K562 (cell line): ENCODE results near the gene DR1. TPM values are rescaled to one million over a fixed set of nuclear protein-coding genes. Genes with fewer than 3 reads are reported as not detected.

Experiments used
- CC2D1A ChIP-seq: fragments of 450-650 bp; IDR thresholded peaks from 2 replicates; pipeline ENCODE4 v1.6.1; 2017; ENCODE audit warnings: mild to moderate bottlenecking
- CREM ChIP-seq: IDR thresholded peaks from 2 replicates; pipeline ENCODE4 v1.6.1; 2014; ENCODE audit warnings: antibody characterized with exemption, low read depth
- CTCFL ChIP-seq: IDR thresholded peaks from 2 replicates; pipeline ENCODE4 v1.6.1; 2011; ENCODE audit warnings: borderline replicate concordance, low read depth, mild to moderate bottlenecking, moderate library complexity, low read length; ENCODE audit not compliant: insufficient read depth, poor library complexity, severe bottlenecking
- HDAC1 ChIP-seq, 2 experiments: fragments of 450-650 bp; IDR thresholded peaks; 2 replicates each; pipeline ENCODE4 v1.6.1; 2016 to 2017; ENCODE audit warnings: inconsistent platforms in 1 of 2, mild to moderate bottlenecking in 1 of 2, moderate library complexity in 1 of 2
- JUN ChIP-seq, 2 experiments: sonication (generic) in 1 of 2; formaldehyde crosslinking in 1 of 2; IDR thresholded peaks; 2 replicates each; pipeline versions ENCODE4 v1.6.1 to v1.8.0; 2012 to 2022; ENCODE audit warnings: borderline replicate concordance in 2 of 2, mild to moderate bottlenecking in 2 of 2, improper control_type of control experiment in 1 of 2, low read depth in 1 of 2, low read length in 1 of 2, missing genetic modification reagents in 1 of 2
- MBD1 ChIP-seq: fragments of 250-450 bp; sonication (Bioruptor Pico); IDR thresholded peaks from 2 replicates; pipeline ENCODE4 v1.8.0; 2022; ENCODE audit warnings: inconsistent platforms
- NR1H2 ChIP-seq: sonication (generic); formaldehyde crosslinking; IDR thresholded peaks from 2 replicates; pipeline ENCODE4 v1.4.0; 2020; ENCODE audit warnings: mild to moderate bottlenecking, missing genetic modification reagents
- PHF8 ChIP-seq: fragments of 200-600 bp; sonication (generic); IDR thresholded peaks from 2 replicates; pipeline ENCODE4 v1.6.1; 2012; ENCODE audit warnings: mixed run types, mild to moderate bottlenecking, inconsistent platforms, low read length, moderate library complexity, borderline replicate concordance
- PKNOX1 ChIP-seq: fragments of 450-650 bp; IDR thresholded peaks from 2 replicates; pipeline ENCODE4 v1.6.1; 2016
- RB1 ChIP-seq: fragments of 450-650 bp; IDR thresholded peaks from 2 replicates; pipeline ENCODE4 v1.6.1; 2017; ENCODE audit warnings: low read depth, mild to moderate bottlenecking
- SP2 ChIP-seq: IDR thresholded peaks from 2 replicates; pipeline ENCODE4 v1.6.1; 2011; ENCODE audit warnings: mild to moderate bottlenecking, low read depth, low read length, moderate library complexity; ENCODE audit not compliant: poor library complexity, severe bottlenecking; ENCODE audit errors: extremely low read depth
- TOE1 ChIP-seq, 2 experiments: fragments of 450-650 bp in 1 of 2; sonication (generic) in 1 of 2; formaldehyde crosslinking in 1 of 2; IDR thresholded peaks; 2 replicates each; pipeline versions ENCODE4 v1.7.1 to v1.8.0; 2016 to 2022; ENCODE audit warnings: borderline replicate concordance in 2 of 2, mild to moderate bottlenecking in 2 of 2, antibody characterized with exemption in 1 of 2, inconsistent platforms in 1 of 2, low read depth in 1 of 2, missing genetic modification reagents in 1 of 2, moderate library complexity in 1 of 2
- ZFX ChIP-seq: sonication (generic); formaldehyde crosslinking; IDR thresholded peaks from 2 replicates; pipeline ENCODE4 v1.8.0; 2022; ENCODE audit warnings: mild to moderate bottlenecking, missing genetic modification reagents, moderate library complexity
- ZNF143 ChIP-seq: sonication (generic); formaldehyde crosslinking; IDR thresholded peaks from 2 replicates; pipeline ENCODE4 v1.9.0; 2022; ENCODE audit warnings: mild to moderate bottlenecking, missing genetic modification reagents
- ZNF3 ChIP-seq: fragments of 250-450 bp; sonication (Bioruptor Pico); IDR thresholded peaks from 2 replicates; pipeline ENCODE4 v1.5.0; 2021; ENCODE audit warnings: mild to moderate bottlenecking, moderate library complexity
- ZNF41 ChIP-seq: fragments of 250-450 bp; sonication (Bioruptor Pico); conservative IDR thresholded peaks from 2 replicates; pipeline ENCODE4 v1.4.0; 2020; ENCODE audit warnings: mild to moderate bottlenecking
- polyA plus RNA-seq, 8 experiments: library from polyadenylated mRNA; depleted of rRNA in 4 of 8; stranded (reverse) in 5 of 8; unstranded in 3 of 8; fragments of >200 nt; fragmentation: Nextera tagmentation in 2 of 8; fragmentation: Illumina TruSeq in 1 of 8; extraction: Ambion mirVana in 2 of 8; extraction: Trizol in 1 of 8; gene quantifications; 2 replicates each; pipeline versions ENCODE4 v1.2.1 to v1.2.3, GENCODE V29; 2011 to 2014; ENCODE audit warnings: inconsistent platforms in 1 of 8, missing spikeins in 1 of 8
- total RNA-seq, 7 experiments: library from RNA; depleted of rRNA in 6 of 7; stranded (reverse); fragments of >200 nt in 6 of 7; fragmentation: Illumina TruSeq in 2 of 7; extraction: Trizol in 2 of 7; gene quantifications; 2 replicates each; pipeline versions ENCODE4 v1.2.1 to v1.2.3, GENCODE V29; 2011 to 2021; ENCODE audit warnings: low replicate concordance in 1 of 7
- TF ChIP-seq, protein P1 (sequence below): fragments of 450-650 bp; formaldehyde crosslinking; IDR thresholded peaks from 2 replicates; pipeline ENCODE4 v1.4.0; 2020; ENCODE audit warnings: mild to moderate bottlenecking, moderate library complexity
- TF ChIP-seq, protein P2 (sequence below), 3 experiments: IDR thresholded peaks in 2 of 3; conservative IDR thresholded peaks in 1 of 3; 2 replicates each; pipeline ENCODE4 v1.5.1; 2011 to 2012; ENCODE audit warnings: low read length in 3 of 3, mild to moderate bottlenecking in 3 of 3, control low read depth in 2 of 3, improper control_type of control experiment in 1 of 3, inconsistent platforms in 1 of 3, low read depth in 1 of 3, mixed read lengths in 1 of 3, moderate library complexity in 1 of 3; ENCODE audit not compliant: insufficient read depth in 2 of 3

DR1 gene
- total and polyA plus RNA-seq, 9 of the 15 experiments (the other 6 are each of a cell fraction or from before 2014, with no cell fraction given): 8.1 to 78.8 (median 46.3) TPM

- TF ChIP-seq CTCFL: no peak
- TF ChIP-seq ZFX (CRISPR knock-in tag): no peak
- TF ChIP-seq, protein P1, sequence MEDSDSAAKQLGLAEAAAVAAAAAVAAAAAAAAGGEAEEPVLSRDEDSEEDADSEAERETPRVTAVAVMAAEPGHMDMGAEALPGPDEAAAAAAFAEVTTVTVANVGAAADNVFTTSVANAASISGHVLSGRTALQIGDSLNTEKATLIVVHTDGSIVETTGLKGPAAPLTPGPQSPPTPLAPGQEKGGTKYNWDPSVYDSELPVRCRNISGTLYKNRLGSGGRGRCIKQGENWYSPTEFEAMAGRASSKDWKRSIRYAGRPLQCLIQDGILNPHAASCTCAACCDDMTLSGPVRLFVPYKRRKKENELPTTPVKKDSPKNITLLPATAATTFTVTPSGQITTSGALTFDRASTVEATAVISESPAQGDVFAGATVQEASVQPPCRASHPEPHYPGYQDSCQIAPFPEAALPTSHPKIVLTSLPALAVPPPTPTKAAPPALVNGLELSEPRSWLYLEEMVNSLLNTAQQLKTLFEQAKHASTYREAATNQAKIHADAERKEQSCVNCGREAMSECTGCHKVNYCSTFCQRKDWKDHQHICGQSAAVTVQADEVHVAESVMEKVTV (CRISPR knock-in tag): peak; percentile 66; the same call in 1 of the 2 replicates
- TF ChIP-seq TOE1 (IDR thresholded peaks at IDR 0.05; ENCODE audit: borderline replicate concordance): no peak
- TF ChIP-seq TOE1 (CRISPR knock-in tag; IDR thresholded peaks at IDR 0.05; ENCODE audit: borderline replicate concordance, low read depth): no peak
- no peak for TF ChIP-seq PKNOX1
- TF ChIP-seq SP2: no peak
- TF ChIP-seq RB1: 0 out of 2 replicates have a peak, but pooled peaks have one; percentile 14
- TF ChIP-seq ZNF41 (CRISPR knock-in tag): 0 out of 2 replicates have a peak, but pooled peaks have one; percentile 20
- TF ChIP-seq ZNF143 (CRISPR knock-in tag): no peak
- TF ChIP-seq ZNF3 (CRISPR knock-in tag): no peak
- TF ChIP-seq, protein P2, sequence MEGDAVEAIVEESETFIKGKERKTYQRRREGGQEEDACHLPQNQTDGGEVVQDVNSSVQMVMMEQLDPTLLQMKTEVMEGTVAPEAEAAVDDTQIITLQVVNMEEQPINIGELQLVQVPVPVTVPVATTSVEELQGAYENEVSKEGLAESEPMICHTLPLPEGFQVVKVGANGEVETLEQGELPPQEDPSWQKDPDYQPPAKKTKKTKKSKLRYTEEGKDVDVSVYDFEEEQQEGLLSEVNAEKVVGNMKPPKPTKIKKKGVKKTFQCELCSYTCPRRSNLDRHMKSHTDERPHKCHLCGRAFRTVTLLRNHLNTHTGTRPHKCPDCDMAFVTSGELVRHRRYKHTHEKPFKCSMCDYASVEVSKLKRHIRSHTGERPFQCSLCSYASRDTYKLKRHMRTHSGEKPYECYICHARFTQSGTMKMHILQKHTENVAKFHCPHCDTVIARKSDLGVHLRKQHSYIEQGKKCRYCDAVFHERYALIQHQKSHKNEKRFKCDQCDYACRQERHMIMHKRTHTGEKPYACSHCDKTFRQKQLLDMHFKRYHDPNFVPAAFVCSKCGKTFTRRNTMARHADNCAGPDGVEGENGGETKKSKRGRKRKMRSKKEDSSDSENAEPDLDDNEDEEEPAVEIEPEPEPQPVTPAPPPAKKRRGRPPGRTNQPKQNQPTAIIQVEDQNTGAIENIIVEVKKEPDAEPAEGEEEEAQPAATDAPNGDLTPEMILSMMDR (IDR thresholded peaks at IDR 0.05 in 2 of 3, conservative IDR thresholded peaks at IDR 0.05 in 1 of 3; ENCODE audit: insufficient read depth in 2 of 3, low read depth in 1 of 3, low read length in 3 of 3): peak; percentile 58 to 90 (median 79); a peak in 5 of 6 replicates
- TF ChIP-seq CREM: 0 out of 2 replicates have a peak, but pooled peaks have one; percentile 15
- no peak for TF ChIP-seq MBD1 (CRISPR knock-in tag)
- no peak for TF ChIP-seq PHF8
- no peak for TF ChIP-seq NR1H2
- TF ChIP-seq CC2D1A: 0 out of 2 replicates have a peak, but pooled peaks have one; percentile 48
- TF ChIP-seq JUN (IDR thresholded peaks at IDR 0.05; ENCODE audit: borderline replicate concordance, low read depth, low read length): no peak
- no peak for TF ChIP-seq JUN (CRISPR knock-in tag; IDR thresholded peaks at IDR 0.05; ENCODE audit: borderline replicate concordance)
- no peak for TF ChIP-seq HDAC1 (IDR thresholded peaks at IDR 0.05)
These were observed 41.0 kb upstream of the DR1 start (continued) for GRCh38 chr1:93304716-93305138.
